Central memory CD8-positive, alpha-beta T cell (primary cell): ENCODE data around the gene CAMK2B.

Experiments
- ATAC-seq: fragments of 150-1000 bp; cut with Tn5 transposase; replicated peaks from 2 replicates; pipeline ENCODE4 v1.10.0; 2022; ENCODE audit warnings: mild to moderate bottlenecking, moderate FRiP score, moderate number of reproducible peaks; ENCODE audit not compliant: poor library complexity, severe bottlenecking; ENCODE audit errors: extremely low read depth
- DNase-seq, 2 donors: peaks; one replicate each; pipeline ENCODE4 v3.0.0; 2021; ENCODE audit warnings: low spot score in 2 of 2
- H3K27ac Mint-ChIP-seq: one replicate; pipeline ENCODE4 v1.8.0; 2022; ENCODE audit warnings: low read depth, mild to moderate bottlenecking, moderate library complexity, mixed read lengths
- H3K27me3 Mint-ChIP-seq: one replicate; pipeline ENCODE4 v1.8.0; 2022; ENCODE audit warnings: mixed read lengths
- H3K36me3 Mint-ChIP-seq: one replicate; pipeline ENCODE4 v1.8.0; 2022; ENCODE audit warnings: mild to moderate bottlenecking, moderate library complexity, mixed read lengths; ENCODE audit not compliant: insufficient read depth
- H3K4me1 Mint-ChIP-seq: one replicate; pipeline ENCODE4 v1.8.0; 2022; ENCODE audit warnings: mixed read lengths
- H3K4me3 Mint-ChIP-seq: one replicate; pipeline ENCODE4 v1.8.0; 2022; ENCODE audit warnings: mild to moderate bottlenecking, moderate library complexity, mixed read lengths
- H3K9me3 Mint-ChIP-seq: one replicate; pipeline ENCODE4 v1.8.0; 2022; ENCODE audit warnings: mixed read lengths

CAMK2B gene

GRCh38 chr7:44311561-44312495 lies 13.6 kb downstream of the CAMK2B start:
- Mint-ChIP-seq H3K4me1 (no peaks in the 10 kb centered on the region), H3K27ac (no peak overlapping the region), H3K9me3 (no peaks in the 10 kb centered on the region), H3K27me3 (peaks cover 25% of the 10 kb centered on the region), H3K36me3 (no peaks in the 10 kb centered on the region), H3K4me3 (no peak overlapping the region)
- no peak for ATAC-seq
- peak in 1 of 2 donors; percentile 8 for DNase-seq

GRCh38 chr7:44310221-44310848 lies 15.1 kb downstream of the CAMK2B start:
- Mint-ChIP-seq H3K4me3 (peak overlapping the region; percentile 7), H3K36me3 (no peaks in the 10 kb centered on the region), H3K4me1 (peaks cover 5% of the 10 kb centered on the region), H3K27ac (no peak overlapping the region), H3K27me3 (peaks cover 25% of the 10 kb centered on the region), H3K9me3 (no peaks in the 10 kb centered on the region)
- no peak for DNase-seq
- ATAC-seq = no peak

DNA sequence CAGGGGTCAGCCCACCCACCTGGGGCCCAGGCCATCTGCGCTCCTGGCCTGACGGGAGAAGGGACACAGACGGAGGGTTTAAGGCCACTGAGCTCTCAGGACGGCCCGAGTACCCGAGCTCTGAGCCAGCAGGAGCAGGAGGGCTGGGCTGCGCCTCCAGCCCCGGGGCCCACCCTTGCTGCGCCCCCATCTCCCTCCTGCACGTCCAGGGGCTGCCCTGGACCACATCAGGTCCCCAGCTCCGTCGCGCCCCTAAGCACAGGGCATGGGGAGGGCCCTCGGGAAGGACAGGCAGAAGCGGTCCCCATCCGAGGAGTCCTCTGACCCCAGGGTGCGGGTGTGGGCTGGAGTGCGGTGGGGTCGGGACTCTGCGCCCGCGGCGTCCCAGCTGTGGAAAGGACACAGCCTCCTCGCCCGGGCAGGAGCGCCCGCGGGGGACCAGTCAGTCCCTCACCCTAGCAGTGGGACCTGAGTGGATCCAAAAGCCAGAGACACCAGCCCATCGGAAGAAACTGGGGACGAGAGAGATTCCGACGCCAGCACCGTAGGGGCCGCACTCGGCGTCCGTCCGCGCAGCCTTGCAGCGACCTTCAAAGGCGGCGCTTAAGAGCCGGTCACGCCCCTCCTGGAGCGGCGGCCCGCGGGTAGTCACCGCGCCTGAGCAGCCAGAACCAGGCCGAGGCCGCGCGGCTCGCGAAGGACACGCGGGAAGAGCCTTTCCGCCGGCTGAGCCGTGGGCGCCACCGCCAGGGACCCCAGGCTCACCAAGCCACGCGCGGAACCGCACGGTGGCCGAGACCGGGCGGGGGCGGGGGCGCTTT lies 15.9 kb downstream of the CAMK2B start:
- H3K9me3 Mint-ChIP-seq = no peaks in the 10 kb centered on the region
- ATAC-seq (peak; percentile 43), DNase-seq (peak in 1 of 2 donors; percentile 11)
- H3K27me3 Mint-ChIP-seq = peaks cover 25% of the 10 kb centered on the region
- H3K36me3 Mint-ChIP-seq = no peaks in the 10 kb centered on the region
- no peak overlapping the region for H3K27ac Mint-ChIP-seq
- peak overlapping the region; percentile 7 for H3K4me3 Mint-ChIP-seq
- H3K4me1 Mint-ChIP-seq = peaks cover 5% of the 10 kb centered on the region

GRCh38 chr7:44308596-44309270 lies 16.7 kb downstream of the CAMK2B start:
- DNase-seq (peak in 1 of 2 donors; percentile 9), ATAC-seq (no peak)
- Mint-ChIP-seq H3K4me1 (peaks cover 5% of the 10 kb centered on the region), H3K4me3 (no peak overlapping the region), H3K27ac (no peak overlapping the region), H3K36me3 (no peaks in the 10 kb centered on the region), H3K9me3 (no peaks in the 10 kb centered on the region), H3K27me3 (peaks cover 25% of the 10 kb centered on the region)

GRCh38 chr7:44307905-44308595 lies 17.3 kb downstream of the CAMK2B start:
- Mint-ChIP-seq H3K4me1 (peaks cover 5% of the 10 kb centered on the region), H3K9me3 (no peaks in the 10 kb centered on the region), H3K4me3 (no peak overlapping the region), H3K36me3 (no peaks in the 10 kb centered on the region), H3K27ac (no peak overlapping the region), H3K27me3 (peaks cover 25% of the 10 kb centered on the region)
- ATAC-seq (no peak), DNase-seq (peak in 1 of 2 donors; percentile 9)

GRCh38 chr7:44307301-44307900 lies 18.0 kb downstream of the CAMK2B start:
- Mint-ChIP-seq H3K9me3 (no peaks in the 10 kb centered on the region), H3K27ac (peak overlapping the region; percentile 73), H3K27me3 (peaks cover 19% of the 10 kb centered on the region), H3K4me1 (peaks cover 5% of the 10 kb centered on the region), H3K4me3 (no peak overlapping the region), H3K36me3 (no peaks in the 10 kb centered on the region)
- ATAC-seq = no peak
- DNase-seq = peak in 1 of 2 donors; percentile 10

DNA sequence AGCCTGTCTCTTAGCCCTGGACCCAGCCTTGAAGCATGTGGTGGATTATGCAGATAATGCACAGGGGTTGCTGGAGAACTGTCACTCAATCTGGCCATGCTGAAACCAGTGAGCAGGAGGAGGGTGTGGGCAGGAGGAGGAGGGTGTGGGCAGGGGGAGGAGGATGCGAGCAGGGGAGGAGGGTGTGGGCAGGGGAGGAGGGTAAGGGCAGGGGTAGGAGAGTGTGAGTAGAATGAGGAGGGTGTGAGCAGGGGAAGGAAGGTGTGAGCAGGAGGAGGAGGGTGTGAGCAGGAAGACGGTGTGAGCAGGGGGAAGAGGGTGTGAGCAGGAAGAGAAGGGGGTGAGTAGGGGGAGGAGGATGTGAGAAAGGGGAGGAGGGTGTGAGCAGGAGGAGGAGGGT lies 18.8 kb downstream of the CAMK2B start:
- Mint-ChIP-seq H3K27ac (peak overlapping the region; percentile 73), H3K27me3 (peaks cover 12% of the 10 kb centered on the region), H3K9me3 (no peaks in the 10 kb centered on the region), H3K4me3 (no peak overlapping the region), H3K36me3 (no peaks in the 10 kb centered on the region), H3K4me1 (peaks cover 5% of the 10 kb centered on the region)
- ATAC-seq (no peak), DNase-seq (no peak)

DNA sequence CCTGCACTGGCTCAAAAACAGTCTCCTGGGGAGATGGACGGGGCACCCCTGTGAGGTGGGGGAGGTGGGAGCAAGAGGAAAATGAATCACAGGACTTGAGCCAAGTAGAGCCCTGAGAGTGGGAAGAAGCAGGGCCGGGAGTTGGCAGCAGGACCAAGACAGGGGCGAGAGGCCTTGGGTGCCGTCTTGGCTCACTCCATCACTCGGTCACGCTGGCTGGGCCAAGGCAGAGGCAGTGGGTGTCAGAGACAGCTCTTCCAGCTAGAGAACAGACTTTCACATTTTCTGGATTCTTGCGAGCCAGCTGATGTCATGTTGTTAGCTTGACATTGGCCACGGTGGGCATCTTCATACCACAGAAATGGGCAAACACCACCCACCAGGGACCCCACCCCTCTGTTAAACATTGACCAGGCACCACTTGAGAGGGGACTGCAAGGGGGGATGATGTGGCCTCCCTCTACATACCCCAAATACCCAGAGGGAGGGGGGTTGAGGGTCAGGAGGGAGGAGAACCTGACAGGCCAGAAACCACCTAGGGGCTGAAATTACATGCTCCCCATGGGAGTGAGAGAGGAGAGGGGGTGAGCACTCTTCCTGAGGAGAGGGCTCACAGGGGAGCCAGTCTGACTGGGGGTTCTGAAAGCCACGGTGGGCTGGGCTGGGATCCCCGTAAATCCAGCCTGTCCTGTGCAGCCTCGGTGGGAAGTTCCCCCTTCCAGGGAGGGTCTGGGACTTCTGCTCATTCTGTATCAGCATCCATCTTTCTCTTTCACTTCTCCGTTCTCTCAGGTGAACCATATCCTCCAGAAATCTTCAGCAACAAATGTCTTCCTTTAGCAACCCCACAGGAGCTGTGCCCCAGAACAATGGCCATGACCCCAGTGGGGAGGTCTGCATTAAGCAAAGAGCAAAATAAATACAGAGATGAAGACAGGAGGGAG lies 19.6 kb downstream of the CAMK2B start:
- Mint-ChIP-seq H3K27me3 (peaks cover 10% of the 10 kb centered on the region), H3K4me1 (peaks cover 5% of the 10 kb centered on the region), H3K36me3 (no peaks in the 10 kb centered on the region), H3K27ac (peak overlapping the region; percentile 73), H3K9me3 (no peaks in the 10 kb centered on the region), H3K4me3 (no peak overlapping the region)
- DNase-seq = peak; percentile 5 to 8
- ATAC-seq = no peak

DNA sequence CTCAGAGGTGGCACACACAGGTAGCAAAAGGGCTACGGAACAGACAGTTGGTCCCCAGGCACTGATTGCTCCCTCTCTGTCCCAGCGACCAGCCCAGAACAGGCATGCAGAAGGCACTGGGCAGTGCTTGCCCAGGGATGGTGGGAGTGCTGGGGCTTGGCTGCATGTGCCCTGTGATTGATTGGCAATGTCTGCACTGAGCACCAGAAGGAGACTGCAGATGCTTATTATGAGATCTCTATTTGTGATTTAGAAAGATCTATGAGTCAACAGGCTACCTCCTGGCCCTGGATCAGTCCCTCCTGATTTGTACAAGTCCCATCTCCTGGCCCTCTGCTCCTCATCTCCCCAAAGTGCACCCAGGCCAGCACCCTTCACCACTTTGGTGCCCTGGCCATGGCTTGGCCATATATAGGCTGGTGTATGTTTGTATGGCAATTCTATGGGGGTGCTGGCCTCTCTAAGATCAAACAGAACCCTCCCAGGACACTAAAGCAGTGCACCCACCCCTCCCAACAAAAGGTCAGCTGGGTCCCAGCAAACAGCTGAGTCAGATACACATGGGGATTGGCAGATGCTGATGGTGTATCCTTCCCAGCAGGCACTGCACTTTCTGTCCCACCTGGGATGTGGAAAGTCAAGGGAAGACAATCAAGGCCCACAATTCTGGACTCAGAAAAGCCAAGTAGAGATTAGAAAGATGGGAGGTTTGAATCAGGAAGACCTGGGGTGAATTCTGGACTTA lies 30.9 kb downstream of the CAMK2B start:
- Mint-ChIP-seq H3K27ac (no peak overlapping the region), H3K4me1 (no peaks in the 10 kb centered on the region), H3K27me3 (peaks cover 89% of the 10 kb centered on the region), H3K4me3 (no peak overlapping the region), H3K36me3 (peaks cover 2% of the 10 kb centered on the region), H3K9me3 (no peaks in the 10 kb centered on the region)
- ATAC-seq (no peak), DNase-seq (peak in 1 of 2 donors; percentile 3)

DNA sequence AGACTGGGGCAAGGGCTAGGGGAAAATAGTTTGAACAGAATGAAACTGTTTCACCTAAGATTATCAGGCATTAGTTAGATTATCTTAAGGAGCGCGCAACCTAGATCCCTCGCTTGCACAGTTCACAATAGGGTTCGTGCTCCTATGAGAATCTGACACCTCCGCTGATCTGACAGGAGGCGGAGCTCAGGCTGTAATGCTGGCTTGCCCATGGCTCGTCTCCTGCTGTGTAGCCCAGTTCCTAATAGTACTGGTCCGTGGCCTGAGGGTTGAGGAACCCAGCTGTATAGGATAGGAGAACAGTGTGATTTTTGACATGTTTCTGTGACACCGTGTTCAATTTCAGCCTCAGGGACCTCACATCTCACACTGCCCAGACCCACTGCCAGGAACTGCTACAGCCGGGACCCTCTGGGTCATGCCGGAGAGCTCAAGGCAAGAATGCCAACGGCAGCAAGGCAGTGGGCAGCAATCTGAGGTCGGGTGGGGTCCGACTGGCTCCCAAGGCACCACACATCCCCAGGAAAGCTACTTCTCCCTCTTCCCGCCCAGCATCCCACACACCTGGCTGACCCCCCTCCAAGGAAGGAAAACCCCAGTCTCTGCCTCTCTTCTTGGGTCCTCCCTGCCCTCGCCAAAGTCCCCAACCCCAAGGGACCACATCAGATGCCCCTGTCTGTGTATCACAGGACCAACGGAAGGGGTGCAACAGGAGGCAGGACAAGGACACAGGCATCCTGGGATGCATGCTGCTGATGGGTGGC lies 31.7 kb downstream of the CAMK2B start:
- DNase-seq = peak; percentile 5 to 6
- ATAC-seq = no peak
- Mint-ChIP-seq H3K27me3 (peaks cover 91% of the 10 kb centered on the region), H3K9me3 (no peaks in the 10 kb centered on the region), H3K4me3 (no peak overlapping the region), H3K4me1 (no peaks in the 10 kb centered on the region), H3K27ac (no peak overlapping the region), H3K36me3 (peaks cover 2% of the 10 kb centered on the region)
